GM18499 (cell line): ENCODE measurements around the gene SMIM10L1.

Experiments used
- ATAC-seq: cut with Tn5 transposase; IDR thresholded peaks from one replicate; pipeline ENCODE4 v1.9.1; 2021; ENCODE audit warnings: moderate number of reproducible peaks; ENCODE audit not compliant: insufficient read depth, unreplicated experiment

SMIM10L1 gene

DNA sequence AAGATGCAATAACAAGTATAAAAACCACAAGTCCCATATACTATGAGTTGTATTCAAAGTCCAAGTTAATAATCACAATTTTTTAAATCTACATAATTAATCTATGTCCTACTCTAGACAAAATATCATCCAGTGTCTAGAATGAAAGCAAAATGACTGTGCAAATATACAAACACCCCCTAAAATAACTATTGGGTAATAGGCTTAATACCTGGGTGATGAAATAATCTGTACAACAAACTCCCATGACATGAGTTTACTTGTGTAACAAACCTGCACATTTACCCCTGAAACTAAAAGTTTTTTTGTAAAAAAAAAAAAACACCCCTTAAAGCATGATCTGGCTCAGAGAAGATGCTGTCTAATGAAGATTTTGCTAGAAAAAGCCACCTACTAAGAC, 11.5 kb downstream of the SMIM10L1 start:
- ATAC-seq = no peak

DNA sequence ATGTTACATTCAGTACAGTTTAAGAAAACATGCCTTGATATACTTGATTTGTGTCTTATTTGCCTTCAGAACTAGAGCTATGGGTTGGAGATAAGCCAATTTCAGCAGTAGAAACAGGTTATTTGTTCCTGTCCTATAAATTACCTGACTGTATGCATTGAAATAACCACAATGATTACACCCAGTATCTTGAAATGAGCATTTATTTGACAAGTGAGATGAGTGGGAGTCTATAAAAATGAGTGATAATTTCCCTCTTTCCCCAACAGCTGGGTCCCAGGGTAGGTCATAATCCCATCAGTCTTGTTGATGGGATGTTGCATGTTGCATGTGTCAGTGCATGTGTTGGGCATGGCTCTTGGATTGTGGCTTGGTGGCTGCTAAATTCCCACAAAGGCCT, 12.0 kb downstream of the SMIM10L1 start:
- ATAC-seq = no peak

DNA sequence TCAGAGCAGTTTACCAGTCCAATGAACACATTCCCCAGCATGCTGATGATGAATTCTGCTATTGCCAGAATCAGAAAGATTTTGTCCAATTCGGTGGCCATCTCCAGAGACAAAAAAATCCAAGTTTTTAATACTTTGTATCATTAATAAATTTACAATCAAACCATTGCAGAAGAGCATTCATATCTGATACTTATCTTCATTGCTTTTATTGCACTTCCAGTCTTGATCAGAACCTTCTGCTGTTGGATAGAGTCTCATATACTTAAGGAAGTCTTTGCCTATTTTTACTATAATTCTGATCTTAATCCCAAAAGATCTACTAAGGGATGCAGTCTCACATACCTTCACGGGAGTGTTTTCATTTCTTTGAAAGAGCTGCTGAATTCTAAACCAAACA, 15.8 kb downstream of the SMIM10L1 start, which contains the start of gene TAS2R42:
TAS2R42 (minus strand) TSS at position 101 of the 400 bp plus-strand sequence; CDS start at position 101, 0 bp downstream.
- no peak for ATAC-seq

DNA sequence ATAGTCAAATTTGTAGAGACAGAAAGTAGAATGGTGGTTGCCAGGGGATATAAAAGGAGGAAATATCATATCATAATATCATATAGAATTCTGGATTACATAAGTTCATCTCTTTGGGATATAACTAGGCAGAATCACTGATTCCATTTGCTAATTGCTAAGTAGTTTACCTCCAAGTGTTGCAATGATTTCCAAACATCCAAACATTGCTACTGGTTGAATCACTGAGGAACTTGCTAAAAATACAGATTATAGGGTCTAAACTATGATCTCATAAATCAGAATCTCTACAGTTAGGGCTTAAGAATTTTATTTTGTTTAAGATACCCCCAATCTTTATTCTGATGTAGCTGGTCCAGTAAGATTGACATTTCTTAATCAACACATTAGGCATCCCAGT, 31.8 kb downstream of the SMIM10L1 start:
- ATAC-seq = no peak

DNA sequence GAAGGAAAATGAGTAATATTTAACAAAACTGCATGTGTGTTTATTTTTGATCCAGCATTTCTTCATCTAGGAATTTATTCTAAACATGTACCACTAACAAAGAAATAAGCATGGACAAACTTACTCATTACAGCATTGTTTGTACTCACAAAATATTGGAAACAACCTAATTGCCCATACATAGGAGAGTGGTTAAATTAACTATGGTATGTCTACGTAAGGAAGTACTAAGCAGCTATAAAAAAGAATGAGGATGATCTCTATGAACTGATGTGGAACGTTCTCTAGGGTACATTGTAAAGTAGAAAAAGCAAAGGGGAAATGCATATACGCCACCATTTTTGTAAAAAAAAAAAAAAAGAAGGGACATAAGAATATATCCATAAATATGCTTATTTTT, 33.2 kb downstream of the SMIM10L1 start:
- no peak for ATAC-seq

DNA sequence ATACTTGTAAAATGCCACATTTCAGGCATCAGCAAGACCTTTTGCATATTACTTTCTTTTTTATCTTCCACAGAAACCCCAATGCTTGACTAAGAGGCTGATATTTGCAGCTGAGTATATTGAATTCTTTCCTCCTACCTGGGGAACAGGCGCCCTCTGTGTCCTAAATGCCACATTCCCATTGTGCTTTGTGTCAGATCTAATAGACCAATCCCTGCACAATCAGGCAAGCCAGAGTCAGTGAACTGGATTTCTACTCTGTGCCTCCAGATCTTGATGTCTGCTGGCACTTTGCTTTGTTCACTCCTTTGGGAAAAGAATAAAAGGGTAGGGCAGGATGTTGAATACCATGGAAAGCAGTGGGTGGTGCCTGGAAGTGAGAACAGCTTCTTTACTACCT, 38.1 kb downstream of the SMIM10L1 start:
- ATAC-seq = no peak
